GM21529 (cell line): Measurements from ENCODE around the gene NISCH.

Source experiments
- ATAC-seq: cut with Tn5 transposase; IDR thresholded peaks from one replicate; pipeline ENCODE4 v1.9.1; 2021; ENCODE audit not compliant: unreplicated experiment

Gene NISCH

DNA sequence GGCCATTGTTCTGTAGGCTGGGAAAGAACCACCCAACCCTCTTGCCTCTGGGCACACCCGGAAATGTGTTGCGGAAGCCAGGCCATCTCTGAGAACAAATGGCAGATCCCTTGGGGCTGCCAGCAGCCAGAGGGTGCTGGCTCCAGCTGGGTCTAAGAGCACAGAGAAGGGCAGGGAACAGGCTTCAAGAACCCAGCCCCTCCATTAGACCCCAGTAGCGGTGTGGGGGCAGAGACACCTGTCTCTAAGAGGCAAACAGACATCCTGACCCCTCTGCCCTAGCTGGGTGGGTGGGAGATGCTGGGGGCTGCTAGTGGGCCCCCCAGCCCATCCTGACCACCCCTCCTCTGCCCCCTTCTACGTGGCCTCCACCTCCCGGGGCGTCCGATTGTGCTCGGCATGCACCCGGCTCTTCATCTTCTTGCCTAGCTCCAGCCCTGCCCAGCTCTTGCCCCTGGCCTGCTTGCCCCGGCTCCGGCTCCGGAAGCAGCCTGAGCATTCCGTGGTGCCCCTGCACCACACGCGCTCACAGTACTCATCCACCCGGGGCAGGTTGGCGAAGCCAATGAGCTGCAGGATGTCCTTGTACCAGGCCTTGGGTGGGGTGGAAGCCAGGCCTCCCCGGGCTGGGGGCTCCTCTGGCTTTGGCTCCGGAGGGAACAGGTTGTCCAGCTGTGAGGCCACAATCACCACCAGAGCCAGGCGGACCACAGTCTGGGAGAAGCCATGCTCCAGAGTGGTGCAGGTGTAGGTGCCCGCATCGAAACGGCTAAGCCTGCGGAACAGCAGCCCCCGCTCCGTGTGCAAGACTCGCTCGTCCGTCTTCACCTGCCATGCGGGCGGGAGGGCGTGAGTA is 19.9 kb upstream of the NISCH start:
- ATAC-seq: no peak

GRCh38 chr3:52436500-52437149 is 18.8 kb upstream of the NISCH start:
- no peak for ATAC-seq

DNA sequence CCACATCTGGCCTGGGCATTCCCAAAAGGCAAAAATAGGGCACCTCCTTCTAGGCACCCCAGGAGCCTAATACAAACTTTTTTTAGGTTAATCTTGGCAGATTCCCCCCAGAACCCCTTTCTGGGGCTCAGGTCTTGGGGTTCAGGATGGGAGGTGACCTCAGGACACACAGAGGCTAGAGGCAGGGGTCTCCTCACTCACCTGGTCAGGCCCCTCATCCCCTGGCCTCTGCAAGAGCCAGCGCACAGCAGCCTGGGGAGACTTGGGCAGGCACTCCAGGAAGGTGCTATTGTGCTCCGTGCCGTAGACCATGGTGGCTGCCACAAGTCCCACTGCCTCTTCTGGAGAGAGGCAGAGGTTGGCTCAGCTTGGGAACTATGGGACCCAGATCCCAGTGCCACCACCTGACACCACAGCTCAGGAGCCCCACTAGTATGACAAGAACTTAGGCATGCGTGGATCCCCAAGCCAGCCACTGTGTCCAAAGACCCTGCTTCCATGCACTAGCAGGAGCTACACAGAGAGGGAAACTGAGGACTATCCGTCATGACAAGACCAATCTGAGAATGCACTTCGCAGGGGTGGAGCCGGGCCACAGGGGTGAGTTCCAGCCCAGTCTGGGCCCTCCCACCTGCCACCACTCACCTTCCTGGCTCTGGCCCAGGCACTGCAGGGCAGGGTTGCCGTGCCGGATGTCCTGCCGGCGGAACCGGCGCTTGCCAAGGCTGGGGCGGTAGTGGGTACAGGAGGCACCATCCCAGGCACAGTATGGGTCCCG is 17.9 kb upstream of the NISCH start:
- no peak for ATAC-seq

GRCh38 chr3:52438104-52438376 is 17.4 kb upstream of the NISCH start:
- ATAC-seq: no peak

GRCh38 chr3:52438579-52439425 is 16.6 kb upstream of the NISCH start:
- no peak for ATAC-seq

- no peak for ATAC-seq
Measured at GRCh38 chr3:52439426-52440248, 15.8 kb upstream of the NISCH start.

GRCh38 chr3:52440249-52440551 is 15.2 kb upstream of the NISCH start:
- ATAC-seq: no peak

DNA sequence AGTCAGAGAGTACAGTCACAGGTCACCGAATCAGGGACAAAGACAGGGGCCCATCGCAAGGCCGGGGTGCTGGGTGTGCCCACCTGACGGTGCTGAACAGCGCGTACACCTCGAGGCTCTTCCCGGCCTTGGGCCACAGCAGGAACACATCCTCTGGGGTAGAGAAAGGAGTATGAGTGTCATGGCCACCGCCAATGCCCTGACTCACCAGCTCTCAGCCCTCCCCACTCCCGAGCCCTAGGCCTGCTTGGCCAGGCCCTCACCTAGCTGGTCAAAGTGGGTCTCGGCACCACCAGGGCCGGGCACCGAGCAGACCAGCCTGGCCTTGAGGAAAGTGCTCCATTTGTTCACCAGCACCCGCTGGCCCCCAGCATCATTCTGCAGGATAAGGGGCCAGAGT is 14.7 kb upstream of the NISCH start:
- no peak for ATAC-seq

DNA sequence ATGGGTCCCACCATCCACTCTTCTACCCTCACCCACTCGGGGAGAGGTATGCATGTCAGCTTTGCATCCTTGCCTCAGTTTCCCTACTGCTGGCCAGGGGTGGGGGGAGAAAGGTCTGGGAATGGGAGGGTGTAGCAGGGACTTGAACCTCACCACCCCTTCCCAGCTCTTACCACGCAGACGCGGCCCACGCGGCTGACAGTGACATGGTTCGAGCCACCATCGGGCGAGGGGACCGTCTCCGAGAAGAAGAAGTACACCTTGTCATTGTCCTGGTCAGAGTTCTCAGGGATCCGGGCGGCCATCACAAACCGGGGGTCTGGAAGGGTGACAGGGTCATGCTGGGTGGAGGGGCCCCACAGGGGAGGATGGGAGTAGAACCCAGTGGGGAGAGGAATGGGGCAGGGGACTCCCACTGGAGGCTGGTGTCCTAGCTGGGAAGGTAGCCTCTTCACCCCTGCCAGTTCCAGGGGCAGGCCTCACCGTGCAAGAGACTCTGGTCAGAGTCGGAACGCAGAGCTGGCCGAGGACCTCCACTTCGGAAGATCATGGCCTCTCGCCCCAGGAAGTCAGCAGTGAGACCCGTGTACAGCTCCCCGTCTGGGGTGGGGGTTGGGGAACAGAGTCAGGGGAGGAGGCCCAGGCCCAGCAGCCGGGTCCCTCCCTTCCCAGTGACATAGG is 14.2 kb upstream of the NISCH start:
- no peak for ATAC-seq

GRCh38 chr3:52441772-52442332 is 13.6 kb upstream of the NISCH start:
- ATAC-seq: no peak

DNA sequence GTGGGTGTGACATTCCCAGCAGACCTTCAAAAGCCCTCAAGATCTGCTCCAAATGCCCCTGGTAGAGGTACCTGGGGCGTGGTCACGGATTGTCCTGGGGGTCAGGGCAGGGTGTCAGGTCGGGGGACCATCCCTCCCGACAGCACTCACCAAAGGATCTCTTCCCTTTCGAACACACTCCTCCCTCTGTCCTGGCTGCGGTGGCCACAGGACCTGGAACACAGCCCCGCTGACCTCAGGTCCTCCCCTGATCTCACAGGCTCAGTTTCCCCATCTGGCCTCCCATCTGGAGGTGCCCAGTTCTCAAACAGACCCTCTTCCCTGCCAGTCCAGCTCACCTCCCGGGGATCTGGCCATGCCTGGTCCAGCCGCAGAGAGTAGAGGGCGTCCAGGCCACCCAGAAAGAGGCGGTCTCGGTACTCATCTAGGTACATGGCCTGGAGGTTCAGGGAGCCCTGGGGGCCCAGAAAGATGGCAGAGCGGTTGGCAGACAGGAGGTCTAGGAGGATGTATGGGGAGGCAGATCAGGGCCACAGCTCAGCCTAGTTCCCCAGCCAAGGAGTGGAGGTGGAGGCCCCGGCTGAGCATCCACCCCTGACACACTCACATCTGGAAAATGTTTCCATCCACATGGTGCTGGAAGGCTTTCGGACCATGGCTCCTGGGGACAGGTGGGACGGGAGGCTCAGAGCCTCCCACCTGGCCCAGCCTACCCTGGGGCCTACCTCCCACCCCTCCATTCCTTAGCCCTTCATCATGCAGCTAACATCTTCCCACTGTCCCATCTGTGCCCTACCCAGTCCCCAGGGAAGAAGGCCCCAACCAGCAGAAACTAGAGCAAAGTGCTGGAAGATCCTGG is 12.8 kb upstream of the NISCH start:
- no peak for ATAC-seq

- no peak for ATAC-seq
Measured at GRCh38 chr3:52443268-52443610, 12.2 kb upstream of the NISCH start.

- ATAC-seq: no peak
Measured at GRCh38 chr3:52443791-52444687, 11.4 kb upstream of the NISCH start.

- peak; percentile 82 for ATAC-seq
Measured at GRCh38 chr3:52444860-52445793, 10.3 kb upstream of the NISCH start, which contains the start of gene SEMA3G. Gene SEMA3G, minus strand, starts transcription at chr3:52445103. Its CDS starts 76 bp downstream, at chr3:52445027.

DNA sequence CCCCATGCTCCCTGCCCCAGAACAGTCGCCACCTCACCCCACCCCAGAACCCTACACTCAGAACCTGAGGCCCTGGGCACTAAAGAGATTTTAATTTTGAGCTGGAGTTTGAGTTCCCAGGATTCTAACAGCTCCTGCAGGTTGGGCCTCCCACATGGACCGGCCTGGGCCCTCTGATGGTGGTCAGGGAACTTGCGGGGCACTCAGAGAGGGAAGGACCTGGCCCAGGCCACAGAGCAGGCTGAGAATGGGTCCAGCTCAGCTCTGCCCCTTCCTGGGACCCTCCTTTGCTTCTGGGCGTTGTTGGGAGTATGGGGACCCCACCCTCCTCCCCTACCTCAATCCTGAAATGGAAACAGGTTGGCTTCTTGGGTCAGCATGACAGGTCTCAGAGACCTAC is 9.4 kb upstream of the NISCH start:
- ATAC-seq: no peak
